ENCODE measurements around the gene AP2M1. TPM values are rescaled to one million over a fixed set of nuclear protein-coding genes. Genes with fewer than 3 reads are reported as not detected.

Gene AP2M1
- total RNA-seq, 1 experiment from 2014 or later, result 110 TPM

DNA sequence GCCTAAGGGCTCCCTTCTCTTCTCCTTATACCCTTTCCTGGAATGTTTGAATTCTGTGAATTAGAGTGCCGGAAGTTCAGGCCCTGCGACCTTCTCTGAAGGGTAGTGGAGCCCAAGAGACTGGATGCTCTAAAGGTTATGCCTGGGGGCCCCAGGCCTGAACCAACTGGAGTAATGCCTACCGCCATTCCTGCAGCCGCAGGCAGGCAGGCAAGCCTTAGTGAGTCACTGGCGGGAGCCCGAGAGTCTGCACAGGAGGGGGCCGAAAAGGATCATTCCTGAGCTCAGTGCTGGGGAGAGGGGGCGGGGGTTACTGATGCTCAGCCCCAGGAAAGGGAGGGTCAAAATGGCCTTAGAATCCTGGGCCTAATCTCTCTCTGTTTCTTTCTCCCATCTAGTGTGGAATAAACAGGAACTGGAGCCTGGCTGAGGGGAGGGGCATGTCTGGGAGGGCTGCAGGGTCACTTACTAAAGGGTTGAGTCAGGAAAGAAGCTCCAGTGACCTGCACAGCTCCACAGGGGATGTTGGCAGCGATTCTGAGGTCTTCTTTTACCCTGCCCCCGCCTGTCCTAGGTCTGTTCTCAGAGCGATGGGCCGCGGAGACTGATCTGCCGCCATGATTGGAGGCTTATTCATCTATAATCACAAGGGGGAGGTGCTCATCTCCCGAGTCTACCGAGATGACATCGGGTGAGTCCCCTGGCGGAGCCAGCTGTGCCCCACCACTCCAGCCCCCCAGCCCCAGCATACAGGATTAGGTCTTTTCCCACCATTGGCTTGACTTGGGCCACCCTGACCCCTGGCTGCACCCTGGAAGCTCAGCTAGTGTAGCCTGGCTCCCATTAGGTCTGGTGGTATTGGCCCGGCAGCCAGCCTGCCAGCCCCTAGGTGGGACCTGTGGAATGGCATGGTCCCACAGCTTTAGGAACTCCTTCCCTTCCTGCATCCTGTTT lies 2.0 kb downstream of the AP2M1 start:
- DNase-seq (ENCODE audit: extremely low read depth, low read depth), result peak; percentile 37

DNA sequence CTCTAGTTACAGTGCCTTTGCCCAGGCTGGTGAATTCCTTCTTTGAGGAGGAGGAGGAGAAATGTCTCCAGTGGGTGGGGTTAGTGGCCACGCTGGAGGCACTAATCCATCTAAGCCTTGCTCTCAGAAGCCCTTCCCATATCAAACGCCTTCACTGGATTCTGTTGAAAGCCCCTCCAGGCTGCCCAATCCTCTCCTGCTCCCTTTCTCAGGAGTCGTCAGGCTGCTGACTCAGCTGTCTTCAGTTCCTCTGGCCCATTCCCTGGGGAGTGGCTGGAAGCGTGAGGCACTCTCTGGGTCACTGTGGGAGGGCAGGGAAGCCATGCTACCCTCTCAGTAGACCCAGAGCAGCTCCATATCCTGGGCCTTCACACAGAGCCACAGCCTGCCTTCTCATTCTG lies 2.7 kb downstream of the AP2M1 start:
- DNase-seq (ENCODE audit: extremely low read depth, low read depth), result no peak

DNA sequence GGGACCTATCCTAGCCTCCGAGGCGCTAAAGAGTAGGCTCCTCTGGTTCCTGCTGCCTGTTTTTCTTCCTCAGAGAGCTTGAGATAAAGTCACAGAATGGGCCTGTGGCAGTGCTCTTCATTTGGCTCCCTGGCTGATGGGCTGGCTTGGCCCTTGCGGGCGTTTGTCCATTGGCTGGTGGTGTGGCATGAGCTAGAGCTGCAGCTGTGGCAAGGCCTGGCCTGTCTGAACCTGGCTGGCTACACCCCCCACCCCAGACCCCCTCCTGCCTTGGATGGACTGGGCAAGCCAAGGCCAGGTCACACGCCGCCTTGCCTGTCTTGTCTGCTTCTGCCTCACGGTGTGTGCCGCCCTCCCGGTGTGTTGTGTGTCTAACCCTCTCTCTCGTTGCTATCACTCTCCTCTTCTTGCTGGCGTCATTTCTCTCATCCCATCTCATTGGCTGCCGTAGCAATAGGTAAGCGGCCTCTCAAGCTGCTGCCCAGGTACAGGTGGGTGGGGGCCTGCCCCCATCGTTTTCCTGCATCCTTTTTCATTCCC lies 3.2 kb downstream of the AP2M1 start:
- no peak for DNase-seq (ENCODE audit: extremely low read depth, low read depth)

DNA sequence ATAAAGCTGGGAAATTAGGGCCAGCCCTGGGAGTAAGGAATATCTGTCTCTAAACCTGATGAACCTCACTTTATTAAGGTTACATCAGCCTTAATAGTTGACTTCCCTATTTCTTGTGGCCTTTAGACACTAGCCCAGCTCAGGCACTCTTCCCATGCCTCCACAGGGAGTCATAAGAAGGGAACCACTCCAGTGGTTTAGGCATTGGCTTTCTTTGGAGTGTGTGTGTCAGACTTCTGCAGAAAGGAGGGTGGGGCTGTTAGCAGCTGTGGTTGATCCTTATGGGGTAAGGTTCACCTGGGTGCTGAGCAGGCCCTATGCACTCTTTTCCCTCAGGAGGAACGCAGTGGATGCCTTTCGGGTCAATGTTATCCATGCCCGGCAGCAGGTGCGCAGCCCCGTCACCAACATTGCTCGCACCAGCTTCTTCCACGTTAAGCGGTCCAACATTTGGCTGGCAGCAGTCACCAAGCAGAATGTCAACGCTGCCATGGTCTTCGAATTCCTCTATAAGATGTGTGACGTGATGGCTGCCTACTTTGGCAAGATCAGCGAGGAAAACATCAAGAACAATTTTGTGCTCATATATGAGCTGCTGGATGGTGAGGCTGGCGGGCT lies 4.0 kb downstream of the AP2M1 start:
- DNase-seq (ENCODE audit: extremely low read depth, low read depth), result no peak

DNA sequence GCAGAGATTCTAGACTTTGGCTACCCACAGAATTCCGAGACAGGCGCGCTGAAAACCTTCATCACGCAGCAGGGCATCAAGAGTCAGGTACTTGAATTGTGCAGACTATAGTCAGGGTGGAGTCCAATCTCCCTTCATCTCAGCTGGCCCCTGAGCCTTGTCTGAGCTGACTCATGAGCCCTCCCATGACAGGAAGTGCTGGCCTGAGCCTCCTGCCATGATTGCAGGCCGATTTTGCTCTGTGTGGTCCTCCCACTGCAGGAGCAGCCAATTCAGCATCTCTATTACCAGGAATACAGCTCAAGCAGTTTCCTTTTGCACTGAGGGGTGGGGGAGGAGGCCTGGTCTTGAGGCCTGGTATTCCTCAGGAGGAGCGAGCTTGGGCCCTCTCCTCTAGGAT lies 5.5 kb downstream of the AP2M1 start:
- DNase-seq (ENCODE audit: extremely low read depth, low read depth), result no peak

DNA sequence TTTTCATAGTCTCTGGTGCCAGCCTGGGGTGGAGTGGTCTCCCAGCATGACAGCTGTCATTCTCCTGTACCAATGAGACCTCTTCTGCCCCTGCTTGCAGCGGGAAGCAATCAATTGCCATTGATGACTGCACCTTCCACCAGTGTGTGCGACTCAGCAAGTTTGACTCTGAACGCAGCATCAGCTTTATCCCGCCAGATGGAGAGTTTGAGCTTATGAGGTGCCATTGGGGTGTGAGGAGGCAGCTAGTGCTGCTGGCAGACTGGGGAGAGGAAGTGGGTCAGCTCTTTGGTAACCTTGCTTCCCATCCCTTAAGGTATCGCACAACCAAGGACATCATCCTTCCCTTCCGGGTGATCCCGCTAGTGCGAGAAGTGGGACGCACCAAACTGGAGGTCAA lies 6.9 kb downstream of the AP2M1 start:
- DNase-seq (ENCODE audit: extremely low read depth, low read depth), result no peak

DNA sequence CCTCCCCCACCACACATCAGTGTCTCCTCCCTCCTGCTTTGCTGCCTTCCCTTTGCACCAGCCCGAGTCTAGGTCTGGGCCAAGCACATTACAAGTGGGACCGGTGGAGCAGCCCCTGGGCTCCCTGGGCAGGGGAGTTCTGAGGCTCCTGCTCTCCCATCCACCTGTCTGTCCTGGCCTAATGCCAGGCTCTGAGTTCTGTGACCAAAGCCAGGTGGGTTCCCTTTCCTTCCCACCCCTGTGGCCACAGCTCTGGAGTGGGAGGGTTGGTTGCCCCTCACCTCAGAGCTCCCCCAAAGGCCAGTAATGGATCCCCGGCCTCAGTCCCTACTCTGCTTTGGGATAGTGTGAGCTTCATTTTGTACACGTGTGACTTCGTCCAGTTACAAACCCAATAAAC lies 9.0 kb downstream of the AP2M1 start:
- DNase-seq (ENCODE audit: extremely low read depth, low read depth), result no peak

DNA sequence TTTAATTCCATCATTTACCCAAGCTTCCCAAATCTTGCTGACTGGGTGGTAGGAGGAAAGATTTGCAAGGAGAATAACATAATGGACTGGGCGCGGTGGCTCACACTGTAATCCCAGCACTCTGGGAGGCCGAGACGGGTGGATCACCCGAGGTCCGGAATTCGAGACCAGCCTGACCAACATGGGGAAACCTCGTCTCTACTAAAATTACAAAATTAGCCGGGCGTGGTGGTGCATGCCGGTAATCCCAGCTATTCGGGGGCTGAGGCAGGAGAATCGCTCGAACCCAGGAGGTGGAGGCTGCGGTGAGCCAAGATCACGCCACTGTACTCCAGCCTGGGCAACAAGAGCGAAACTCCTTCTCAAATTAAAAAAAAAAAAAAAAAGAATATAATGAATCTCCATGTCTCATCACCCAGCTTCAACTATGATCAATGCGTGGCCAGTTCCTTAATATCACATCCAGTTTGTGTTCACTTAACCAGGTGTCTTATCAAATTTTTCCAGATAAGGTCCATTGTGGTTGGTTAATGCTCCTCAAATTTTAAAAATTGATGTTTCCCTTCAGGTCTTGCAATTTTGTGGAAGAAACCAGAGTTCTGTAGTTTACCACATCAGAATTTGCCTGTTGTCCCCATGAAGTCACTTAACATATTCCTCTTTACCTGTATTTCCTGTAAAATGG lies 10.0 kb downstream of the AP2M1 start:
- no peak for DNase-seq (ENCODE audit: extremely low read depth, low read depth)

DNA sequence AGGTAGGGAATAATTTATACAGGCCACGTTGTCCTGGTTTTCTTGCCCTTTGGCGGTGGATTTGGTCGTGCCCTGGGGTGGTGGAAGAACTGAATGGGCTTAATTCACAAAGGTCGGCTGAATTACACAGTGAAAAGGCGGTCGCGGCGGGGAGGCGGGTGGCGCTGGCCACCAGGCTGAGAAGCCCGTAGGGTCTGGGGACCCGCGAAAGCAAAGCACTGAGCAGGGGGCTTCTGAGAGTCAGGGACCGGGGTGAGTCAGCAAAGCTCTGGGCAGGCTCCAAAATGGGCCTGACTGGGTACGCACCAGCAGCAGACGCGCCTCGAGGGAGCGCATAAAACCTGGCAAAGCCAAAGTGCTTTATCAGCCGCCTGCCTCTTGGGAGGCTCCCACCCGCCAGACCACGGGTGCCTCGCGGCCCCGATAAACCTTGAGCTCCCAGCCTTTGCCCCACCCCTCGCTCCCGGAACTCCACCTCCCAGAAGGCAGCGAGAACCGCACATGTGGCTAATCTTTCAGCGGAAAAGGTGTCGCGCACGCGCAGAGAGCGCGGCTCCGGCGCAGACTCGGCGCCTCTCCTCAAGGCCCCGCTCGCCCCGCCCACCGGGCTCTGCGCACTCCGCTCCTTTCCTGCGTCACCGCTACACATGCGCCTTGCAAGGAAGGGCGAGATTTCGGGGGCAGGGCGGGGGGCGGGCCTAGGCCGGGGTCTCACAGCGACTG lies 11.0 kb downstream of the AP2M1 start:
- peak; percentile 95 for DNase-seq (ENCODE audit: extremely low read depth, low read depth)

DNA sequence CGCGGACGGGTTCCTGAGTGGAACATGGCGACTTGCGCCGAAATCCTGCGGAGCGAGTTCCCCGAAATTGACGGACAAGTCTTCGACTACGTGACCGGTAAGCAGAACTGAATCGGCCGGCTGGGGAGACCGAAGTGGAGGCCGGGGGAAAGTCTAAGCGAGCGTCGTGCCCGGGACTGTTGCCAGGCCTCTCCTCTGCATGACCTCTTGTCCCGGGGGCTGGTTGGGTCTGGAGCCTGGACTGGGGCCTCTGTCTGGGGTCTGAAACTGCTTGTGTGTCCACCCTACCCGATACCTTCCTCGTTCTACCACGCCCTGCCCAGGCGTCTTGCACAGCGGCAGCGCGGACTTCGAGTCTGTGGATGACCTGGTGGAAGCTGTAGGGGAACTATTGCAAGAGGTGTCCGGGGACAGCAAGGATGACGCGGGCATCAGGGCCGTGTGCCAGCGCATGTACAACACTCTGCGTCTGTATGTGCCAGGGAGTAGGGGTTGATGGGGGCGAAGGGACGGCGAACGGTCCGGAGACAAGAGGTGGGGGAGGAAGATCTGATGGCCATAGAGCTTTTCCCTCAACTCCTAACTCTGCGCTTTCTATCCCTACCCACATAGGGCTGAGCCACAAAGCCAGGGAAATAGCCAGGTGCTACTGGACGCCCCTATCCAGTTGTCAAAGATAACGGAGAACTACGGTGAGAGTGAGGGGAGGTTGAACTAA lies 11.7 kb downstream of the AP2M1 start, which contains the start of gene ABCF3:
Gene ABCF3, plus strand, starts transcription at position 16 of the 718 bp plus-strand sequence. Its CDS starts 9 bp downstream, at position 25.
- DNase-seq (ENCODE audit: extremely low read depth, low read depth), result no peak

DNA sequence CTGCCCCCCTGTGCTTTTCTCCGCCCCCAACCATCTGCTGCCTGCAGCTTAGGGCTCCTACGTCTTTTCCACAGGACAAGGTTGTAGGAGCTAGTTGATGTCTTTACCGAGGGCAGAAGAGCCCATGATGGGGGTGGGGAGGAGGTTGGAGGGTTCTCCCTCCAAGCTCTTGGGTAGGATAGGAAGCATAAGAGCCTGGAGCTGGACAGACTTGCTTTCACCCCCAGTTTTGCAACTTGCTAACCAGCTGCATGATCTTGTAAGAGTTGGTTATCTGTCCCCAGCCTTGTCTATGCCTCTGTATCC lies 12.2 kb downstream of the AP2M1 start:
- no peak for DNase-seq (ENCODE audit: extremely low read depth, low read depth)

DNA sequence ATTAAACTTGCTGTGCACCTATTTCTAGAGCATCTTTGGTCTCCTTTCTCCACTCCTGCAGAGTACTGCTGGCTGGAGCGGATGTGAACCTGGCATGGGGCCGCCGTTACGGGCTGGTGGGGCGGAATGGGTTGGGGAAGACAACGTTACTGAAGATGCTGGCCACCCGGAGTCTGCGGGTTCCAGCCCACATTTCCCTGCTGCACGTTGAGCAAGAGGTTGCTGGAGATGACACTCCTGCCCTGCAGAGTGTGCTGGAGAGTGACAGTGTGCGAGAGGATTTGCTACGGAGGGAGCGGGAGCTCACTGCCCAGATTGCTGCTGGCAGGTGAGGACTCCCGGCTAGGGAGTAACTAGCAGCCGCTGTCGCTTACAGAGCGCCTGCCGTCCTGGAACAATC lies 13.4 kb downstream of the AP2M1 start:
- DNase-seq (ENCODE audit: extremely low read depth, low read depth), result no peak

DNA sequence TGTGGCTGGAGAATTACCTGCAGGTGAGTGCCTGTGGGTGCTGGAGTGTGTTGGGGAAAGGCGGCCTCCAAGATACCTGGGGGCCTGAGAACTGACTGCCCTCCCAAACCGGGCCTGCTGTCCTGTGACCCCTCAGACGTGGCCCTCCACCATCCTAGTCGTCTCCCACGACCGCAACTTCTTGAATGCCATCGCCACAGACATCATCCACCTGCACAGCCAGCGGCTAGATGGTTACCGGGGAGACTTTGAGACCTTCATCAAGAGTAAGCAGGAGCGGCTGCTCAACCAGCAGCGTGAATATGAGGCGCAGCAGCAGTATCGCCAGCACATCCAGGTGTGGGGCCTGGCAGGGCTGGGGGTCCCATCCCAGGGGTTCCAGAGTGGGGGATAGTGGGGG lies 14.8 kb downstream of the AP2M1 start:
- no peak for DNase-seq (ENCODE audit: extremely low read depth, low read depth)

DNA sequence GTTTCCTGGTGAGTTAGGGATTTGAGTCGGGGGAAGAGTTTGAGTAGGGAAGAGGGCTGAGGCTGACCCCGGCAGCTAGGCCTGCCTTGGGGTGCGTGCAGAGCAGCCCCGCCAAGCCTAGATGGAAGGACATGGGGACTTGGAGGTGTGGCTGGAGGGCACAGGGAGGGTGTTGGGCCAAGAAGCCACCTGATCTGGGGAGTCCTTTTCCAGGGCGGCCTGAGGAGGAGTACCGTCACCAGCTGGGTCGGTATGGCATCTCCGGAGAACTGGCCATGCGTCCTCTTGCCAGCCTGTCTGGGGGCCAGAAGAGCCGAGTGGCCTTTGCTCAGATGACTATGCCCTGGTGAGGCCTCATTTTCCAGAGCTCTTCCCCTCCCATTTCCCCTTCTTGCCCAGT lies 18.2 kb downstream of the AP2M1 start:
- no peak for DNase-seq (ENCODE audit: extremely low read depth, low read depth)

DNA sequence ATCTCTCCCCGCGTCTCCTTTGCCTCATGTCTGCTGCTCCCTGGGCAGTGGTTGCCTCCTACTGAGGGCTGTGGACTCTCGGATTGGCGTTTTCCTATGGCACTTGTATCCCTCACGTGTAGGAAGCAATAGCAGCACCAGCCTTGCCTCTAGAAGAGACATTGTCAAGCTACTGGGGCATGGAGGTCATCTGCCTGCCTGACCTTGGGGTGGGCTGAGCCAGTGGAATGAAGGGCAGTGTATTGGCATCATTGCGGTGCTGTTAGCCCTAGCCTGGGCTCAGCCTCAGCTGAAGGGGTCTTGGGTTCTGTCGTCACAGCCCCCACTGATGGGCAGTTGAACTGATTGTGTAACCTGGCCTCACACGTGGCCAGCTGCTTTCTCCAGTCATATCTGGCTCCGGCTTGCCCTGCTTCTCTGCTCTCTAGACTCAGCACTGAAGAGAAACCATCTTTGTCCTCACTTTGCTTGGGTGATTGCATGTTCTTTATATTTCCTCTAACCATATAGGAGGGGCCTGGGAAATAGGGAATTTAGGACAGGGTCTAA lies 19.4 kb downstream of the AP2M1 start:
- DNase-seq (ENCODE audit: extremely low read depth, low read depth), result no peak

DNA sequence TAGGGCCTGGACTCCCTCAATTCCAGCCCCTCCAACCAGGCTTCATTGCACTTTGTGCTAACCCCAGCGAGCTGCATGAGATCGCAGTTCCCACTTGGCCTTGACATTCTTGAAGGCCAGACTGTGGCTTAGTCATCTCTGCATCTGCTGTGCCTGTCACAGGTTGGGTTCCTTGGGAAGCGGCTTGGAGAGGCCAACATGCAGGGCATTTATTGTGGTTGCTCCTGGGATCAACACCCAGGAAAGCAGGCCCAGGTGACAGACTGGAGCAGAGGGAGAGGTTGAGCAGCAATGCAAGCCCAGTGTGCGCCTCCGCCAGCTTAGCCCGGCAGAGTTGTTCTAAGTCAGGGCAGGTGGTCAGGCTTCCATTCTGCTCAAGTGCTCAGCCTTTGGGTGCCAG lies 21.9 kb downstream of the AP2M1 start:
- DNase-seq (ENCODE audit: extremely low read depth, low read depth), result no peak

DNA sequence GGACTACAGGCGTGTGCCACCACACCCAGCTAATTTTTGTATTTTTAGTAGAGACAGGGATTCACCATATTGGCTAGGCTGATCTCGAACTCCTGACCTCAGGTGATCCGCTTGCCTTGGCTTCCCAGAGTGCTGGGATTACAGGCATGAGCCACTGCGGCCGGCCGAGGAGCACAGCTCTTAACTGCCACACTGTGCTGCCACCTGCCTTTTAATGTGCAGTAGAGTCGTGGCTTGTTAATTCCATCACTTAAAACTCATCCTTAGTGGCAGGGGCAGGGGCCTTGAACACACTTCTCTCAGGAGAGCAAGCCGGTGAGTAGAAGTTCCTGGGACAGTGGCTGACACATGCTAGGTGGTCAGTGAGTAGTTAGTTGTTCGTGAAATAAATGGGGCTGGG lies 23.9 kb downstream of the AP2M1 start:
- DNase-seq (ENCODE audit: extremely low read depth, low read depth), result no peak

DNA sequence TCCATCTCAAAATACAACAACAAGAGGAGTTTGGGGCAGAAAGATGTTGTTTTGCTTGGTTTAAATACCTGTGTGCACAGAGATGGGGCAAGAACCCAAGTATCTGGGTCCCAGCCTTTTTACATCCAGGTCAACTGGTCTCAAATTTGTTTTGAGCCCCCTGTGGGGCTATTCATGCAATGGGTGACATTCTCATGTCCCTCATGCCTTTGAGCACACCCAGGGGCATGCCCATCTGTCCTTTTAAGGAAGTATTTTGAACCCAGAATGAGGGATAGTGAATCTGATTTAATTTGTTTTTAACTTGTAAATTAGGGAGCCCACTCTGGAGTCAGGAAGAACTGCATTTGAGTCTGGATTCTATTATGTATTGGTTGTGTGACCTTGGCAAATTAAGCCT lies 26.2 kb downstream of the AP2M1 start:
- DNase-seq (ENCODE audit: extremely low read depth, low read depth), result no peak

DNA sequence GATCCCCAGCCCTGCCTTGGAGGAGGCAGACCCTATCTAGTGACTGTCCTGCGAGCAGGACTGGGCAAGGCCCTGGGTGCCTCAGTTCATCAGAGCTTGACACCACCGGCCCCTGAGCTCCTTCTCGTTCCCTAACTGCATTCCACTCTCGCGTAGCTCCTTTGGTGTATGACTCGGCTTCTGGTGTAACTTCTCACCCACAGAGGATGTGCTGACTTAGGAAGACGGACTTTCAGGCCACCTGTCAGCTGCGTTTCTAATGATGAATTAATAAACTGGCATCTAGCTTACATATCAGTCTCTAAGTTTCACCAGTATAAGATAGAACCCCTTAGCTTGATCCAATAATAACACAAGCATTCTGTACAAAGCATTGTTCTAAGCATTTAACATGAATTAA lies 28.9 kb downstream of the AP2M1 start:
- DNase-seq (ENCODE audit: extremely low read depth, low read depth), result no peak

Data from NCI-H460 (cell line).